Liver (tissue), 9 donors: ENCODE data around the gene TUBB4A. TPM values are rescaled to one million over a fixed set of nuclear protein-coding genes. Genes with fewer than 3 reads are reported as not detected.

ENCODE experiments used
- DNase-seq: peaks from one replicate; pipeline ENCODE4 v3.0.0-alpha.2; 2017; ENCODE audit warnings: low spot score
- H3K27ac ChIP-seq, 2 donors: one replicate each; pipeline ENCODE4 v1.7.0; 2013; ENCODE audit warnings: inconsistent platforms in 2 of 2, low read length in 2 of 2, control low read depth in 1 of 2, low read depth in 1 of 2, mild to moderate bottlenecking in 1 of 2
- H3K27me3 ChIP-seq, 4 donors: one replicate each; pipeline versions ENCODE4 v1.6.1 to v1.7.0; 2013; ENCODE audit warnings: low read length in 3 of 4, inconsistent platforms in 1 of 4, mild to moderate bottlenecking in 1 of 4, moderate library complexity in 1 of 4; ENCODE audit not compliant: control insufficient read depth in 4 of 4, insufficient read depth in 4 of 4
- H3K36me3 ChIP-seq, 4 donors: one replicate each; pipeline versions ENCODE4 v1.6.1 to v1.7.0; 2013; ENCODE audit warnings: low read length in 3 of 4, mild to moderate bottlenecking in 3 of 4, low read depth in 1 of 4, moderate library complexity in 1 of 4; ENCODE audit not compliant: control insufficient read depth in 4 of 4, insufficient read depth in 3 of 4
- H3K4me1 ChIP-seq, 4 donors: one replicate each; pipeline versions ENCODE4 v1.6.1 to v1.7.0; 2013; ENCODE audit warnings: low read length in 3 of 4, mild to moderate bottlenecking in 3 of 4, moderate library complexity in 1 of 4; ENCODE audit not compliant: control insufficient read depth in 4 of 4, insufficient read depth in 4 of 4
- H3K4me3 ChIP-seq, 3 donors: one replicate each; pipeline versions ENCODE4 v1.6.1 to v1.7.0; 2013; ENCODE audit warnings: low read length in 3 of 3, control low read depth in 1 of 3, low read depth in 1 of 3, mild to moderate bottlenecking in 1 of 3
- H3K9ac ChIP-seq, 2 donors: one replicate each; pipeline ENCODE4 v1.7.0; 2013; ENCODE audit warnings: low read length in 2 of 2, mild to moderate bottlenecking in 2 of 2, moderate library complexity in 2 of 2, control low read depth in 1 of 2, low read depth in 1 of 2
- H3K9me3 ChIP-seq, 4 donors: one replicate each; pipeline versions ENCODE4 v1.6.1 to v1.7.0; 2013; ENCODE audit warnings: low read length in 3 of 4; ENCODE audit not compliant: control insufficient read depth in 4 of 4
- ATF3 ChIP-seq: IDR thresholded peaks from 2 replicates; pipeline ENCODE4 v1.6.1; 2016; ENCODE audit warnings: antibody characterized with exemption
- EGR1 ChIP-seq, 2 donors: IDR thresholded peaks; 2 replicates each; pipeline ENCODE4 v1.6.1; 2016 to 2018; ENCODE audit warnings: antibody characterized with exemption in 2 of 2, low read depth in 2 of 2
- FOXA1 ChIP-seq: IDR thresholded peaks from 2 replicates; pipeline ENCODE4 v1.6.1; 2016; ENCODE audit warnings: antibody characterized with exemption
- FOXA2 ChIP-seq: IDR thresholded peaks from 2 replicates; pipeline ENCODE4 v1.6.1; 2016; ENCODE audit warnings: antibody characterized with exemption
- GABPA ChIP-seq, 2 donors: IDR thresholded peaks in 1 of 2; conservative IDR thresholded peaks in 1 of 2; 2 replicates each; pipeline ENCODE4 v1.6.1; 2016; ENCODE audit warnings: antibody characterized with exemption in 2 of 2, mild to moderate bottlenecking in 1 of 2, moderate library complexity in 1 of 2
- HNF4A ChIP-seq, 2 donors: conservative IDR thresholded peaks; 2 replicates each; pipeline ENCODE4 v1.6.1; 2016; ENCODE audit warnings: antibody characterized with exemption in 2 of 2, mild to moderate bottlenecking in 2 of 2
- HNF4G ChIP-seq: IDR thresholded peaks from 2 replicates; pipeline ENCODE4 v1.6.1; 2016; ENCODE audit warnings: antibody characterized with exemption
- JUND ChIP-seq, 2 donors: IDR thresholded peaks; 2 replicates each; pipeline ENCODE4 v1.6.1; 2016; ENCODE audit warnings: antibody characterized with exemption in 2 of 2
- MAX ChIP-seq: IDR thresholded peaks from 2 replicates; pipeline ENCODE4 v1.6.1; 2016; ENCODE audit warnings: antibody characterized with exemption
- NR2F2 ChIP-seq: IDR thresholded peaks from 2 replicates; pipeline ENCODE4 v1.6.1; 2016; ENCODE audit warnings: antibody characterized with exemption
- REST ChIP-seq: IDR thresholded peaks from 2 replicates; pipeline ENCODE4 v1.6.1; 2016; ENCODE audit warnings: antibody characterized with exemption, mild to moderate bottlenecking
- RXRA ChIP-seq, 2 donors: IDR thresholded peaks; 2 replicates each; pipeline ENCODE4 v1.6.1; 2017 to 2018; ENCODE audit warnings: antibody characterized with exemption in 2 of 2, mild to moderate bottlenecking in 1 of 2
- TAF1 ChIP-seq: conservative IDR thresholded peaks from 2 replicates; pipeline ENCODE4 v1.6.1; 2016; ENCODE audit warnings: antibody characterized with exemption, mild to moderate bottlenecking
- YY1 ChIP-seq: IDR thresholded peaks from 2 replicates; pipeline ENCODE4 v1.6.1; 2016; ENCODE audit warnings: antibody characterized with exemption, mild to moderate bottlenecking
- ZBTB33 ChIP-seq: IDR thresholded peaks from 2 replicates; pipeline ENCODE4 v1.6.1; 2016; ENCODE audit warnings: antibody characterized with exemption
- WGBS: extraction: QIAGEN DNeasy Blood & Tissue Kit; methylation state at CpG from one replicate; pipeline ENCODE4 v1.1.7; 2013; 5-methylcytosine and 5-hydroxymethylcytosine counted together
- polyA plus RNA-seq, 2 donors: library from polyadenylated mRNA; stranded (reverse) in 1 of 2; unstranded in 1 of 2; fragments of 200-250 nt in 1 of 2; fragments of >200 nt in 1 of 2; fragmentation: Nextera tagmentation in 1 of 2; extraction: Ambion mirVana in 1 of 2; gene quantifications; one replicate each; pipeline versions ENCODE4 v1.2.1 to v1.2.3, GENCODE V29; 2013 to 2015
- total RNA-seq, 2 donors: library from RNA; depleted of rRNA; stranded (reverse); fragments of >200 nt; gene quantifications; one replicate each; pipeline ENCODE4 v1.2.3, GENCODE V29; 2014
- donor health status: healthy.
- donor health status: healthy.
- donor health status: healthy.
- donor health status: healthy.
- donor health status: healthy.

Gene TUBB4A
- total and polyA plus RNA-seq, 4 donors, result 0.25 to 1.9 (median 0.96) TPM

GRCh38 chr19:6521718-6522646 is 19.9 kb upstream of the TUBB4A start:
- no peak overlapping the region for H3K27ac ChIP-seq
- no peak for DNase-seq
- H3K9ac ChIP-seq, result no peak overlapping the region
- H3K4me3 ChIP-seq, result no peak overlapping the region
- H3K27me3 ChIP-seq, result peaks cover 0 to 5% (median 0%) of the 10 kb centered on the region in 4 donors
- WGBS, result 64% methylated on average over 20 of the region's 20 CpGs
- TF ChIP-seq GABPA (IDR thresholded peaks at IDR 0.05 in 1 of 2, conservative IDR thresholded peaks at IDR 0.05 in 1 of 2) (no peak), FOXA1 (no peak), RXRA (IDR thresholded peaks at IDR 0.05) (no peak), ZBTB33 (no peak), FOXA2 (no peak), EGR1 (IDR thresholded peaks at IDR 0.05; ENCODE audit: low read depth in 2 of 2) (no peak), JUND (IDR thresholded peaks at IDR 0.05) (no peak), TAF1 (no peak), YY1 (no peak), REST (no peak), ATF3 (no peak), NR2F2 (no peak), HNF4A (conservative IDR thresholded peaks at IDR 0.05) (no peak), MAX (no peak), HNF4G (no peak)
- no peaks in the 10 kb centered on the region for H3K9me3 ChIP-seq
- no peaks in the 10 kb centered on the region for H3K4me1 ChIP-seq
- H3K36me3 ChIP-seq, result no peaks in the 10 kb centered on the region

- WGBS, result 66% methylated on average over 2 of the region's 2 CpGs
- H3K27ac ChIP-seq, result no peak overlapping the region
Measured at GRCh38 chr19:6519289-6519688, 17.2 kb upstream of the TUBB4A start.

More at GRCh38 chr19:6519289-6519688, 17.2 kb upstream of the TUBB4A start:
- Histone ChIP-seq H3K9me3 (no peaks in the 10 kb centered on the region), H3K4me3 (no peak overlapping the region), H3K9ac (no peak overlapping the region), H3K27me3 (peaks cover 0 to 5% (median 0%) of the 10 kb centered on the region in 4 donors), H3K36me3 (no peaks in the 10 kb centered on the region), H3K4me1 (peaks cover 0 to 8% (median 6%) of the 10 kb centered on the region in 4 donors)
- no peak for TF ChIP-seq RXRA (IDR thresholded peaks at IDR 0.05)
- TF ChIP-seq GABPA (IDR thresholded peaks at IDR 0.05 in 1 of 2, conservative IDR thresholded peaks at IDR 0.05 in 1 of 2), result no peak
- no peak for DNase-seq
